Measurements from ENCODE around the gene SCAANT1.

The SCAANT1 gene

GRCh38 chr3:63911873-63912767 is at the start of gene SCAANT1:
TSS of gene SCAANT1 (minus strand) at chr3:63912383.
- peak; percentile 86 for DNase-seq (ENCODE audit: low spot score)

- DNase-seq (ENCODE audit: low spot score): peak; percentile 81
Measured at GRCh38 chr3:63961891-63962290, 49.7 kb upstream of the SCAANT1 start.

GRCh38 chr3:63960048-63960711 is 48.0 kb upstream of the SCAANT1 start:
- no peak for DNase-seq (ENCODE audit: low spot score)

- no peak for DNase-seq (ENCODE audit: low spot score)
Measured at GRCh38 chr3:63959146-63959545, 47.0 kb upstream of the SCAANT1 start.

- no peak for DNase-seq (ENCODE audit: low spot score)
Measured at GRCh38 chr3:63955830-63956545, 43.8 kb upstream of the SCAANT1 start.

- DNase-seq (ENCODE audit: low spot score): no peak
Measured at GRCh38 chr3:63955036-63955650, 43.0 kb upstream of the SCAANT1 start.

GRCh38 chr3:63954182-63954581 is 42.0 kb upstream of the SCAANT1 start:
- no peak for DNase-seq (ENCODE audit: low spot score)

GRCh38 chr3:63952248-63952594 is 40.0 kb upstream of the SCAANT1 start:
- no peak for DNase-seq (ENCODE audit: low spot score)

GRCh38 chr3:63951492-63952247 is 39.5 kb upstream of the SCAANT1 start:
- DNase-seq (ENCODE audit: low spot score): no peak

- no peak for DNase-seq (ENCODE audit: low spot score)
Measured at GRCh38 chr3:63950698-63951097, 38.5 kb upstream of the SCAANT1 start.

GRCh38 chr3:63949005-63949404 is 36.8 kb upstream of the SCAANT1 start:
- no peak for DNase-seq (ENCODE audit: low spot score)

- DNase-seq (ENCODE audit: low spot score): no peak
Measured at GRCh38 chr3:63947594-63947993, 35.4 kb upstream of the SCAANT1 start.

GRCh38 chr3:63946753-63947152 is 34.6 kb upstream of the SCAANT1 start:
- no peak for DNase-seq (ENCODE audit: low spot score)

GRCh38 chr3:63945558-63946096 is 33.4 kb upstream of the SCAANT1 start:
- no peak for DNase-seq (ENCODE audit: low spot score)

- no peak for DNase-seq (ENCODE audit: low spot score)
Measured at GRCh38 chr3:63943678-63944077, 31.5 kb upstream of the SCAANT1 start.

- DNase-seq (ENCODE audit: low spot score): no peak
Measured at GRCh38 chr3:63942528-63942927, 30.3 kb upstream of the SCAANT1 start.

- DNase-seq (ENCODE audit: low spot score): no peak
Measured at GRCh38 chr3:63940389-63940757, 28.2 kb upstream of the SCAANT1 start.

GRCh38 chr3:63937661-63938651 is 25.8 kb upstream of the SCAANT1 start:
- peak; percentile 33 for DNase-seq (ENCODE audit: low spot score)

GRCh38 chr3:63936925-63937324 is 24.7 kb upstream of the SCAANT1 start:
- no peak for DNase-seq (ENCODE audit: low spot score)

Measured in CD4-positive, alpha-beta T cell treated with Interleukin-2 at 100 ng/mL for 4 hours (primary cell).